Measurements from ENCODE around the gene PRDM16. TPM values are rescaled to one million over a fixed set of nuclear protein-coding genes. Genes with fewer than 3 reads are reported as not detected.

Gene PRDM16
- total and polyA plus RNA-seq, 2 of the 4 experiments (the other 2 are of a cell fraction) = 0.02 TPM; not detected in 1

DNA sequence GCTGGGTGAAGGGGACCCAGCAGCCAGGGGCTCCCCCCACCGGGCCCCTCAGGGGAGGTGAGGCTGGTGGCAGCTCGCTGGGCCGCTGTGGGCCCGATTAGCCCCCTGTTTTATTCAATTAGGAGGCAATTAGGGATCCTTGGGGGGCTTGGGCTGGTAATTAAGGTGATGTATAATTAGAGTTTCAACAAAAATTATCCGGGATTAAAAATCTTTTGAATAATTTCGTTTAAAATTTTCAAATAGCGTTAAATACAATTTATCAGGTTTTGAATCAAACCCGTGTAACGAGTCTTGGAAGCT is 4.1 kb downstream of the PRDM16 start:
- ATAC-seq (ENCODE audit: low read depth) (no peak), DNase-seq (no peak)
- BruUV-seq (replicated peaks) = no TSS peak
- Histone ChIP-seq H2AFZ (replicated peaks; ENCODE audit: low read length, poor library complexity) (no peak overlapping the region), H3K9me3 (ENCODE audit: control insufficient read depth, insufficient read depth, low read length) (no peaks in the 10 kb centered on the region), H3K4me1 (ENCODE audit: control insufficient read depth, insufficient read depth, low read length) (peaks cover 2% of the 10 kb centered on the region; the same call in 1 of the 2 replicates), H3K4me3 (ENCODE audit: insufficient read depth, low read depth, low read length) (no peak overlapping the region), H3K9ac (ENCODE audit: low read depth, low read length) (no peak overlapping the region), H2BK20ac (ENCODE audit: low read depth, low read length) (no peak overlapping the region), H3K23ac (ENCODE audit: low read depth, low read length) (no peak overlapping the region), H4K20me1 (ENCODE audit: insufficient read depth, low read length) (no peaks in the 10 kb centered on the region), H3K27me3 (ENCODE audit: control insufficient read depth, insufficient read depth, low read length) (peaks cover 54% of the 10 kb centered on the region), H2AK5ac (ENCODE audit: low read depth, low read length) (no peak overlapping the region), H3K9me1 (ENCODE audit: insufficient read depth, low read length) (no peaks in the 10 kb centered on the region), H3K4me2 (ENCODE audit: low read depth, low read length) (no peak overlapping the region), H4K8ac (ENCODE audit: low read depth in 2 of 2, low read length in 2 of 2) (no peak overlapping the region), H3K36me3 (ENCODE audit: control insufficient read depth, insufficient read depth, low read length) (no peaks in the 10 kb centered on the region), H4K91ac (ENCODE audit: insufficient read depth, low read depth, low read length) (no peak overlapping the region), H3K56ac (ENCODE audit: extremely low read depth, insufficient read depth, low read length) (no peak overlapping the region), H3K4ac (ENCODE audit: low read depth, low read length) (no peak overlapping the region), H4K5ac (ENCODE audit: low read depth, low read length) (no peak overlapping the region), H2BK15ac (ENCODE audit: low read depth, low read length) (no peak overlapping the region), H3K79me1 (ENCODE audit: low read depth in 1 of 2, low read length in 2 of 2) (no peaks in the 10 kb centered on the region), H3K27ac (ENCODE audit: insufficient read depth, low read length) (no peak overlapping the region), H2BK5ac (ENCODE audit: low read depth, low read length, poor library complexity, severe bottlenecking) (no peak overlapping the region), H3K18ac (ENCODE audit: low read depth, low read length) (no peak overlapping the region), H2BK120ac (ENCODE audit: low read depth, low read length) (no peak overlapping the region), H2AK9ac (replicated peaks; ENCODE audit: low read depth, low read length, poor library complexity) (no peak overlapping the region), H3K14ac (replicated peaks; ENCODE audit: low read depth, low read length) (no peak overlapping the region)
- intact Hi-C loops (cut with micrococcal nuclease) (loop anchor here (5.0 kb wide), 1 partner anchor 661 kb away; the partner anchor contains the start of gene PEX10), in situ Hi-C loops (cut with MboI; ENCODE audit: low sequenced_read_pairs) (loop anchor here (25.0 kb wide), 1 partner anchor 636 kb away; no protein-coding TSS in a partner anchor), dilution Hi-C loops (cut with HindIII; ENCODE audit: low sequenced_read_pairs, unreplicated experiment) (no loop called here)
- POLR2A ChIA-PET (ENCODE audit: unreplicated experiment) = no interaction called here
- 0% methylated on average over 2 of the region's 9 CpGs; no CpG with 5 or more reads in 1 of the 2 experiments for WGBS, 2 experiments (ENCODE audit: extremely low coverage in 2 of 2, insufficient read length in 1 of 2)
- CTCF ChIA-PET = no interaction called here
- no peak for TF ChIP-seq MAZ (IDR thresholded peaks at IDR 0.05; ENCODE audit: borderline replicate concordance, low read depth, low read length)
- TF ChIP-seq, protein P1, sequence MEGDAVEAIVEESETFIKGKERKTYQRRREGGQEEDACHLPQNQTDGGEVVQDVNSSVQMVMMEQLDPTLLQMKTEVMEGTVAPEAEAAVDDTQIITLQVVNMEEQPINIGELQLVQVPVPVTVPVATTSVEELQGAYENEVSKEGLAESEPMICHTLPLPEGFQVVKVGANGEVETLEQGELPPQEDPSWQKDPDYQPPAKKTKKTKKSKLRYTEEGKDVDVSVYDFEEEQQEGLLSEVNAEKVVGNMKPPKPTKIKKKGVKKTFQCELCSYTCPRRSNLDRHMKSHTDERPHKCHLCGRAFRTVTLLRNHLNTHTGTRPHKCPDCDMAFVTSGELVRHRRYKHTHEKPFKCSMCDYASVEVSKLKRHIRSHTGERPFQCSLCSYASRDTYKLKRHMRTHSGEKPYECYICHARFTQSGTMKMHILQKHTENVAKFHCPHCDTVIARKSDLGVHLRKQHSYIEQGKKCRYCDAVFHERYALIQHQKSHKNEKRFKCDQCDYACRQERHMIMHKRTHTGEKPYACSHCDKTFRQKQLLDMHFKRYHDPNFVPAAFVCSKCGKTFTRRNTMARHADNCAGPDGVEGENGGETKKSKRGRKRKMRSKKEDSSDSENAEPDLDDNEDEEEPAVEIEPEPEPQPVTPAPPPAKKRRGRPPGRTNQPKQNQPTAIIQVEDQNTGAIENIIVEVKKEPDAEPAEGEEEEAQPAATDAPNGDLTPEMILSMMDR (conservative IDR thresholded peaks at IDR 0.05; ENCODE audit: low read depth, low read length) = no peak
- no peak for TF ChIP-seq RCOR1 (IDR thresholded peaks at IDR 0.05; ENCODE audit: insufficient replicate concordance, low read length)
- no peak for TF ChIP-seq NFE2L2 (IDR thresholded peaks at IDR 0.05; ENCODE audit: low read depth, low read length)
- no peak for TF ChIP-seq CEBPB (IDR thresholded peaks at IDR 0.05; ENCODE audit: low read depth, low read length)
- TF ChIP-seq MAFK (IDR thresholded peaks at IDR 0.05; ENCODE audit: low read depth, low read length) = no peak
- no peak for TF ChIP-seq SMC3 (IDR thresholded peaks at IDR 0.05; ENCODE audit: low read depth, low read length)
- TF ChIP-seq ELK1 (IDR thresholded peaks at IDR 0.05; ENCODE audit: borderline replicate concordance, low read depth, low read length) = no peak
- no peak for TF ChIP-seq RAD21 (IDR thresholded peaks at IDR 0.05; ENCODE audit: low read length)
- no peak for TF ChIP-seq RFX5 (IDR thresholded peaks at IDR 0.05; ENCODE audit: low read depth, low read length)
- no peak for TF ChIP-seq FOS (IDR thresholded peaks at IDR 0.05; ENCODE audit: low read depth, low read length)
- no peak for TF ChIP-seq MXI1 (IDR thresholded peaks at IDR 0.05; ENCODE audit: borderline replicate concordance, low read depth, low read length)
- TF ChIP-seq CHD1 (IDR thresholded peaks at IDR 0.05; ENCODE audit: low read depth, low read length) = no peak
- TF ChIP-seq POLR2A (IDR thresholded peaks at IDR 0.05; ENCODE audit: low read depth, low read length) = no peak
- TF ChIP-seq BHLHE40 (IDR thresholded peaks at IDR 0.05; ENCODE audit: low read depth, low read length) = no peak
- TF ChIP-seq USF2 (IDR thresholded peaks at IDR 0.05; ENCODE audit: low read depth, low read length) = no peak
